ENCODE measurements around the gene PSMC5.

Gene PSMC5

GRCh38 chr17:63832455-63832854 lies 5.2 kb downstream of the PSMC5 start:
- H3K4me3 ChIP-seq (ENCODE audit: low read depth, low read length), result no peak overlapping the region

GRCh38 chr17:63833026-63833740 lies 6.0 kb downstream of the PSMC5 start:
- no peak for DNase-seq (ENCODE audit: low read depth)
- no peak overlapping the region for H3K4me3 ChIP-seq (ENCODE audit: low read depth, low read length)
- TF ChIP-seq CTCF (IDR thresholded peaks at IDR 0.05; ENCODE audit: low read depth, low read length, missing control alignments), result no peak

More at GRCh38 chr17:63832455-63832854, 5.2 kb downstream of the PSMC5 start:
- no peak for TF ChIP-seq CTCF (IDR thresholded peaks at IDR 0.05; ENCODE audit: low read depth, low read length, missing control alignments)
- no peak for DNase-seq (ENCODE audit: low read depth)

- DNase-seq (ENCODE audit: low read depth), result no peak
- TF ChIP-seq CTCF (IDR thresholded peaks at IDR 0.05; ENCODE audit: low read depth, low read length, missing control alignments), result no peak
- H3K4me3 ChIP-seq (ENCODE audit: low read depth, low read length), result no peak overlapping the region
Measured at GRCh38 chr17:63833741-63834373, 6.6 kb downstream of the PSMC5 start.

GRCh38 chr17:63834431-63835166 lies 7.4 kb downstream of the PSMC5 start:
- DNase-seq (ENCODE audit: low read depth), result peak; percentile 43
- peak; percentile 73 for TF ChIP-seq CTCF (IDR thresholded peaks at IDR 0.05; ENCODE audit: low read depth, low read length, missing control alignments)
- H3K4me3 ChIP-seq (ENCODE audit: low read depth, low read length), result no peak overlapping the region

DNA sequence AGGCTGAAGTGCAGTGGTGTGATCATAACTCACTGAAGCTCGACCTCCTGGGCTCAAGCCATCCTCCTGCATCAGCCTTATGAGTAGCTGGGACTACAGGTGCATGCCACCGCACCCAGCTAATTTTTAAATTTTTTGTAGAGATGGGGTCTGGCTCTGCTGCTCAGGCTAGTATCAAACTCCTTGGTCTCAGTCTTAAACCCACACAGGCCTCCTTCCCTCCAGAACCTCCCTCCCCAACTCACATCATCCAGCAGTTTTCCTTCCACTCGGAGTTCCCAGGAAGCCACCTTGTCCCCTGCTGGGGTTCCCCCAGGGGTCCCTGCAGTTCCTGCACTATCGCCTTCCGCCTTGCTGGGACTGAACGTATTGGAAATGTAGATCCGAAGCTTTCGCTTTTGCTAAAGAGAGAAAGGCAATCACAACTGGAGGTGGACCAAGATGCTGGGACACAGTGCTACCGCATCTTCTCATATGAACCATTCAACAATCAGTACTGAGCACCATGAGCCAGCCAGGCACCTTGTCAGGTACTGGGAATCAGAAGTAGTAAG lies 8.0 kb downstream of the PSMC5 start:
- no peak overlapping the region for H3K4me3 ChIP-seq (ENCODE audit: low read depth, low read length)
- no peak for DNase-seq (ENCODE audit: low read depth)
- TF ChIP-seq CTCF (IDR thresholded peaks at IDR 0.05; ENCODE audit: low read depth, low read length, missing control alignments), result no peak

DNA sequence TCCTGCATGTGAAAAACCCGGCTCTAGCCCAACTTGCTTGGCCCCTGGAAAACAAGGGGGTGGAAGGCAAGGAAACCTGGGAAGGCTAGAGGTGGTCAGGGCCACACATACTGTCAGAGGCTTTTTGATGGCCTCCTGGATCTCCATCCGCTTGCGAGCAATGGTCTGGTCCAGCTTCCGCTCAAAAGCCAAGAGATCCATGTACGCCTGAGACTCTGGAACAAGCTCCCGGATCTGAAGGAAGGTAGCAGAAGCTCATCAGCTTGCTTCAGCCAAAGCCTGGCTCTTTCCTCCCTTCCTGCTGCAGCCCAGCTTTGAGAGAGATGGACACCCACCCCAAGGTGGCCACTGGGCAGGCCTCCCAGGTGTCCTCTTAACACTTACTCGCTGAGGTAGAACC lies 9.6 kb downstream of the PSMC5 start:
- no peak overlapping the region for H3K4me3 ChIP-seq (ENCODE audit: low read depth, low read length)
- TF ChIP-seq CTCF (IDR thresholded peaks at IDR 0.05; ENCODE audit: low read depth, low read length, missing control alignments), result no peak
- DNase-seq (ENCODE audit: low read depth), result no peak
